ENCODE results near the gene LDLRAD4. TPM values are rescaled to one million over a fixed set of nuclear protein-coding genes. Genes with fewer than 3 reads are reported as not detected.

LDLRAD4 gene
- total and polyA plus RNA-seq, 9 of the 15 experiments (the other 6 are each of a cell fraction or from before 2014, with no cell fraction given), result 0.01 TPM; not detected in 8

DNA sequence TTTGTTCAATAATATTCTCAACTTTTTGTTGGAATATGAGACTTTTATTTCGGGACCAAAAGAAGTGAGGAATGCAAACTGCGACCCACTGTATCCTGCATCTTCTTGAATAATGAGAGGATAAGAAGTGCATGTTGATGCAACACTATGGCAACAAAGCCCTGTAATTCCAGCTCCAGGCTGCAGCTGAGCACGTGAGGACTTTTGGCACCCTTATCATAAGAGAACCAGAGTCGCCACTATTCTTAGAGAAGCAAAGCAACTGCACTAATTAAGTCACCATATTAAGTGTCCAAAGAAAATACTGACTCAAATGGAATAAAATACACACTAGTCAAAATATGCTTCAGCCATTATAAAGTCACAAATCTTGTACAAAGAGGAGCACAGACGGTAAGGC is 441.9 kb downstream of the LDLRAD4 start (continued):
- TF ChIP-seq TAF1 (IDR thresholded peaks at IDR 0.05; ENCODE audit: control insufficient read depth, extremely low read depth, insufficient read depth, low read length, severe bottlenecking), result no peak
- peak; percentile 58; the same call in 1 of the 2 replicates for TF ChIP-seq ATF3 (IDR thresholded peaks at IDR 0.05)
- TF ChIP-seq ATF3 (CRISPR knock-in tag; conservative IDR thresholded peaks at IDR 0.05), result no peak
- TF ChIP-seq MYC (IDR thresholded peaks at IDR 0.05; ENCODE audit: low read depth, low read length), result peak; percentile 55; the same call in 1 of the 2 replicates
- TF ChIP-seq MYC (CRISPR knock-in tag; IDR thresholded peaks at IDR 0.05; ENCODE audit: borderline replicate concordance, low read depth), result no peak
- TF ChIP-seq EP300 (IDR thresholded peaks at IDR 0.05; ENCODE audit: low read length), result peak; percentile 44; the same call in 1 of the 2 replicates
- TF ChIP-seq CXXC5 (CRISPR knock-in tag; IDR thresholded peaks at IDR 0.05), result peak; percentile 64
- TF ChIP-seq, protein P1, sequence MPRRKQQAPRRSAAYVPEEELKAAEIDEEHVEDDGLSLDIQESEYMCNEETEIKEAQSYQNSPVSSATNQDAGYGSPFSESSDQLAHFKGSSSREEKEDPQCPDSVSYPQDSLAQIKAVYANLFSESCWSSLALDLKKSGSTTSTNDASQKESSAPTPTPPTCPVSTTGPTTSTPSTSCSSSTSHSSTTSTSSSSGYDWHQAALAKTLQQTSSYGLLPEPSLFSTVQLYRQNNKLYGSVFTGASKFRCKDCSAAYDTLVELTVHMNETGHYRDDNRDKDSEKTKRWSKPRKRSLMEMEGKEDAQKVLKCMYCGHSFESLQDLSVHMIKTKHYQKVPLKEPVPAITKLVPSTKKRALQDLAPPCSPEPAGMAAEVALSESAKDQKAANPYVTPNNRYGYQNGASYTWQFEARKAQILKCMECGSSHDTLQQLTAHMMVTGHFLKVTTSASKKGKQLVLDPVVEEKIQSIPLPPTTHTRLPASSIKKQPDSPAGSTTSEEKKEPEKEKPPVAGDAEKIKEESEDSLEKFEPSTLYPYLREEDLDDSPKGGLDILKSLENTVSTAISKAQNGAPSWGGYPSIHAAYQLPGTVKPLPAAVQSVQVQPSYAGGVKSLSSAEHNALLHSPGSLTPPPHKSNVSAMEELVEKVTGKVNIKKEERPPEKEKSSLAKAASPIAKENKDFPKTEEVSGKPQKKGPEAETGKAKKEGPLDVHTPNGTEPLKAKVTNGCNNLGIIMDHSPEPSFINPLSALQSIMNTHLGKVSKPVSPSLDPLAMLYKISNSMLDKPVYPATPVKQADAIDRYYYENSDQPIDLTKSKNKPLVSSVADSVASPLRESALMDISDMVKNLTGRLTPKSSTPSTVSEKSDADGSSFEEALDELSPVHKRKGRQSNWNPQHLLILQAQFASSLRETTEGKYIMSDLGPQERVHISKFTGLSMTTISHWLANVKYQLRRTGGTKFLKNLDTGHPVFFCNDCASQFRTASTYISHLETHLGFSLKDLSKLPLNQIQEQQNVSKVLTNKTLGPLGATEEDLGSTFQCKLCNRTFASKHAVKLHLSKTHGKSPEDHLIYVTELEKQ (CRISPR knock-in tag; IDR thresholded peaks at IDR 0.05), result no peak
- no peak for TF ChIP-seq MITF (IDR thresholded peaks at IDR 0.05)
- TF ChIP-seq KDM4B (IDR thresholded peaks at IDR 0.05; ENCODE audit: borderline replicate concordance in 2 of 2, low read depth in 1 of 2), result no peak
- TF ChIP-seq RFX1 (IDR thresholded peaks at IDR 0.05), result peak; percentile 57
- TF ChIP-seq CHD4 (IDR thresholded peaks at IDR 0.05; ENCODE audit: insufficient read depth, insufficient replicate concordance, low read depth, low read length, poor library complexity, severe bottlenecking), result no peak
- TF ChIP-seq RCOR1 (IDR thresholded peaks at IDR 0.05; ENCODE audit: borderline replicate concordance in 1 of 2, low read depth in 2 of 2, low read length in 2 of 2), result peak in 1 of 2 experiments; percentile 23; a peak in 1 of 4 replicates
- TF ChIP-seq HDAC3 (IDR thresholded peaks at IDR 0.05; ENCODE audit: borderline replicate concordance, partially characterized antibody), result no peak
- no peak for TF ChIP-seq ETS2 (tag; IDR thresholded peaks at IDR 0.05; ENCODE audit: borderline replicate concordance, poor library complexity, severe bottlenecking)
- TF ChIP-seq, protein P2, sequence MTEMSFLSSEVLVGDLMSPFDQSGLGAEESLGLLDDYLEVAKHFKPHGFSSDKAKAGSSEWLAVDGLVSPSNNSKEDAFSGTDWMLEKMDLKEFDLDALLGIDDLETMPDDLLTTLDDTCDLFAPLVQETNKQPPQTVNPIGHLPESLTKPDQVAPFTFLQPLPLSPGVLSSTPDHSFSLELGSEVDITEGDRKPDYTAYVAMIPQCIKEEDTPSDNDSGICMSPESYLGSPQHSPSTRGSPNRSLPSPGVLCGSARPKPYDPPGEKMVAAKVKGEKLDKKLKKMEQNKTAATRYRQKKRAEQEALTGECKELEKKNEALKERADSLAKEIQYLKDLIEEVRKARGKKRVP (CRISPR knock-in tag; IDR thresholded peaks at IDR 0.05), result peak; percentile 47; the same call in 1 of the 2 replicates
- peak; percentile 30; the same call in 1 of the 2 replicates for TF ChIP-seq ARID1B (IDR thresholded peaks at IDR 0.05)
- peak; percentile 25; the same call in 1 of the 2 replicates for TF ChIP-seq TAL1 (IDR thresholded peaks at IDR 0.05)
- peak; percentile 93 for TF ChIP-seq FOXJ2 (tag; IDR thresholded peaks at IDR 0.05)

Data from K562 (cell line).